ENCODE results near the gene PSORS1C1. TPM values are rescaled to one million over a fixed set of nuclear protein-coding genes. Genes with fewer than 3 reads are reported as not detected.
"Not testable (repeated sequence)": the region's sequence is repeated elsewhere in the genome, so short reads cannot be mapped to it uniquely, and the experiment has no call there.

The PSORS1C1 gene
- total and polyA plus RNA-seq, 2 donors (not counting 1 experiment from before 2014, with no cell fraction given): 0.40 to 0.66 TPM

DNA sequence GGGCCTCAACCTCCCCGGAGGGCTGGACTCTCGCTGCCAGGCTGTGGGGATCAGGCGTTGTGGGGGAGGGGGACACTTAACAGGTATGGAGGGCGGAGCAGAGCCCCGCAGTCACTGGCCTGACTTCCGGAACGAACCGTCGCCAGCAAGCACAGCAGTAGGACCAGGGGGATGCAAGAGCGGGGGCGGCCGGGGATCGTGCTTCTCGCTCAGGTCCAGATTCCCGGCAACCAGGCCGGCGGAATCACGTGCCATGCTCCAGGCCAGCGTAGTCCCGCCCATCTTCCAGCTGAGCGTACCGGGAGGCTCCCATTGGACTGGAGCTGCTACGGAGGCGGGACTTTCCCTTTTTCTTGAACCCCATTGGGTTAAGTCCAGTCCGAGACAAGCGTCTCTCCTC lies 65.9 kb downstream of the PSORS1C1 start:
- Histone ChIP-seq H3K27ac (ENCODE audit: insufficient read depth, low read length) (no peak overlapping the region), H3K9me3 (ENCODE audit: control insufficient read depth, insufficient read depth, low read depth, low read length) (no peaks in the 10 kb centered on the region), H3K4me2 (ENCODE audit: extremely low read depth, insufficient read depth, low read length) (no peak overlapping the region), H3K27me3 (ENCODE audit: control insufficient read depth, insufficient read depth, low read length) (no peaks in the 10 kb centered on the region), H3K4me3 (replicated peaks in 1 of 4; ENCODE audit: control extremely low read depth in 1 of 4, insufficient read depth in 1 of 4, low read depth in 3 of 4, low read length in 4 of 4) (peak overlapping the region in 2 of 4 experiments; percentile 43 to 53), H2AFZ (ENCODE audit: low read length) (no peak overlapping the region), H3K9ac (ENCODE audit: insufficient read depth, low read length) (no peak overlapping the region), H3K79me2 (ENCODE audit: control insufficient read depth, insufficient read depth, low read length) (no peaks in the 10 kb centered on the region), H3K4me1 (ENCODE audit: control insufficient read depth, extremely low read depth, insufficient read depth, low read length) (peaks cover 9% of the 10 kb centered on the region), H3K36me3 (ENCODE audit: control insufficient read depth, insufficient read depth, low read length) (no peaks in the 10 kb centered on the region), H4K20me1 (ENCODE audit: control insufficient read depth, extremely low read depth, insufficient read depth, low read length) (no peaks in the 10 kb centered on the region)
- no peak for TF ChIP-seq EZH2 (IDR thresholded peaks at IDR 0.05; ENCODE audit: low read length, missing control alignments)
- TF ChIP-seq, protein P1, sequence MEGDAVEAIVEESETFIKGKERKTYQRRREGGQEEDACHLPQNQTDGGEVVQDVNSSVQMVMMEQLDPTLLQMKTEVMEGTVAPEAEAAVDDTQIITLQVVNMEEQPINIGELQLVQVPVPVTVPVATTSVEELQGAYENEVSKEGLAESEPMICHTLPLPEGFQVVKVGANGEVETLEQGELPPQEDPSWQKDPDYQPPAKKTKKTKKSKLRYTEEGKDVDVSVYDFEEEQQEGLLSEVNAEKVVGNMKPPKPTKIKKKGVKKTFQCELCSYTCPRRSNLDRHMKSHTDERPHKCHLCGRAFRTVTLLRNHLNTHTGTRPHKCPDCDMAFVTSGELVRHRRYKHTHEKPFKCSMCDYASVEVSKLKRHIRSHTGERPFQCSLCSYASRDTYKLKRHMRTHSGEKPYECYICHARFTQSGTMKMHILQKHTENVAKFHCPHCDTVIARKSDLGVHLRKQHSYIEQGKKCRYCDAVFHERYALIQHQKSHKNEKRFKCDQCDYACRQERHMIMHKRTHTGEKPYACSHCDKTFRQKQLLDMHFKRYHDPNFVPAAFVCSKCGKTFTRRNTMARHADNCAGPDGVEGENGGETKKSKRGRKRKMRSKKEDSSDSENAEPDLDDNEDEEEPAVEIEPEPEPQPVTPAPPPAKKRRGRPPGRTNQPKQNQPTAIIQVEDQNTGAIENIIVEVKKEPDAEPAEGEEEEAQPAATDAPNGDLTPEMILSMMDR (conservative IDR thresholded peaks at IDR 0.05 in 1 of 2, IDR thresholded peaks at IDR 0.05 in 1 of 2; ENCODE audit: low read depth in 1 of 2, low read length in 2 of 2): no peak
- peak; percentile 71 to 82 for DNase-seq (ENCODE audit: low read depth in 2 of 2)

- H3K27me3 ChIP-seq (ENCODE audit: control insufficient read depth, insufficient read depth, low read length); H3K4me2 ChIP-seq (ENCODE audit: extremely low read depth, insufficient read depth, low read length); H3K79me2 ChIP-seq (ENCODE audit: control insufficient read depth, insufficient read depth, low read length); H2AFZ ChIP-seq (ENCODE audit: low read length); DNase-seq (ENCODE audit: low read depth in 2 of 2); H3K4me3 ChIP-seq (replicated peaks in 1 of 4; ENCODE audit: control extremely low read depth in 1 of 4, insufficient read depth in 1 of 4, low read depth in 3 of 4, low read length in 4 of 4); H3K36me3 ChIP-seq (ENCODE audit: control insufficient read depth, insufficient read depth, low read length); H3K4me1 ChIP-seq (ENCODE audit: control insufficient read depth, extremely low read depth, insufficient read depth, low read length); H3K9me3 ChIP-seq (ENCODE audit: control insufficient read depth, insufficient read depth, low read depth, low read length); H3K9ac ChIP-seq (ENCODE audit: insufficient read depth, low read length); H3K27ac ChIP-seq (ENCODE audit: insufficient read depth, low read length); H4K20me1 ChIP-seq (ENCODE audit: control insufficient read depth, extremely low read depth, insufficient read depth, low read length): not testable (repeated sequence)
These were observed 68.7 kb downstream of the PSORS1C1 start for GRCh38 chr6:31183287-31183686.

DNA sequence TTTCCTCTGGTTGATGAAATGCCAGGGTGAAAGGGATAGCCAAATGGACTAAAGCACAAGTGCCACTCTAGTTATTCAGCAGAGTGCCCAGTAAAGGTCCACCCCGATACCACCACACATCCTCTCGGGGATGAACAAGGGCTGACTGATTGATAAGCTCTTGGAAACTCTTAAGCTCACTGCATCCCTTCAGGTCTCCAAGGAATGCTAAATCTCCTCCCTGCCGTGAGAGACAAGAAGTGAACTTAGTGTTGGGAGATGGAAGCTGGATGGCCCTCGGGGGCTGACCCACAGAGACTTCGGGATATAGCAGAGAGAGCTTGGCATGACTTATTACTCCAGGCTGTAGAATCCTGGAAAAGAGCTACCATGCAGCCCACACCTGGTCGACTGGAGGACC lies 69.3 kb downstream of the PSORS1C1 start:
- H3K4me1 ChIP-seq (ENCODE audit: control insufficient read depth, extremely low read depth, insufficient read depth, low read length); H3K4me2 ChIP-seq (ENCODE audit: extremely low read depth, insufficient read depth, low read length); H2AFZ ChIP-seq (ENCODE audit: low read length); H3K79me2 ChIP-seq (ENCODE audit: control insufficient read depth, insufficient read depth, low read length); H3K4me3 ChIP-seq (replicated peaks in 1 of 4; ENCODE audit: control extremely low read depth in 1 of 4, insufficient read depth in 1 of 4, low read depth in 3 of 4, low read length in 4 of 4); H3K36me3 ChIP-seq (ENCODE audit: control insufficient read depth, insufficient read depth, low read length); DNase-seq (ENCODE audit: low read depth in 2 of 2); H3K27me3 ChIP-seq (ENCODE audit: control insufficient read depth, insufficient read depth, low read length); H3K9me3 ChIP-seq (ENCODE audit: control insufficient read depth, insufficient read depth, low read depth, low read length); H4K20me1 ChIP-seq (ENCODE audit: control insufficient read depth, extremely low read depth, insufficient read depth, low read length); H3K27ac ChIP-seq (ENCODE audit: insufficient read depth, low read length); H3K9ac ChIP-seq (ENCODE audit: insufficient read depth, low read length): not testable (repeated sequence)

DNA sequence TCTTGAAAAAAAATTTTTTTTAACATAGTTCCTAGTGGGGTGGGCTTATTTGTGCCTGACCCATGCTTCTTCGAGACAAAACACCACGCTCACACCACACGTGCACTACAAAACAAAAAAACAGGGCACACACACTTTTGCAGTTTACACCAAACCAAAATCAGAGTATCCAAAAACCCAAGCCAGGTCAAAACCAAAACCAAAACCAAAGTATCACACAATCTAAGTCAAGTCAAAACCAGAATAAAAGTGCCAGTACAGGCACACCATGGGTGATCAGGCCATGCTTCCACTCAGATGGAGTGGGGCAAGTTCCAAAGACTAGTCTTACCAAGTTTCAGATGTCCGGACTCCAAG lies 71.1 kb downstream of the PSORS1C1 start:
- H3K36me3 ChIP-seq (ENCODE audit: control insufficient read depth, insufficient read depth, low read length); H3K4me3 ChIP-seq (replicated peaks in 1 of 4; ENCODE audit: control extremely low read depth in 1 of 4, insufficient read depth in 1 of 4, low read depth in 3 of 4, low read length in 4 of 4); DNase-seq (ENCODE audit: low read depth in 2 of 2); H3K9me3 ChIP-seq (ENCODE audit: control insufficient read depth, insufficient read depth, low read depth, low read length); H3K27me3 ChIP-seq (ENCODE audit: control insufficient read depth, insufficient read depth, low read length); H2AFZ ChIP-seq (ENCODE audit: low read length); H3K4me1 ChIP-seq (ENCODE audit: control insufficient read depth, extremely low read depth, insufficient read depth, low read length); H4K20me1 ChIP-seq (ENCODE audit: control insufficient read depth, extremely low read depth, insufficient read depth, low read length); H3K79me2 ChIP-seq (ENCODE audit: control insufficient read depth, insufficient read depth, low read length); H3K9ac ChIP-seq (ENCODE audit: insufficient read depth, low read length); H3K4me2 ChIP-seq (ENCODE audit: extremely low read depth, insufficient read depth, low read length); H3K27ac ChIP-seq (ENCODE audit: insufficient read depth, low read length): not testable (repeated sequence)
